ENCODE measurements around the gene PDE4A.

DNA sequence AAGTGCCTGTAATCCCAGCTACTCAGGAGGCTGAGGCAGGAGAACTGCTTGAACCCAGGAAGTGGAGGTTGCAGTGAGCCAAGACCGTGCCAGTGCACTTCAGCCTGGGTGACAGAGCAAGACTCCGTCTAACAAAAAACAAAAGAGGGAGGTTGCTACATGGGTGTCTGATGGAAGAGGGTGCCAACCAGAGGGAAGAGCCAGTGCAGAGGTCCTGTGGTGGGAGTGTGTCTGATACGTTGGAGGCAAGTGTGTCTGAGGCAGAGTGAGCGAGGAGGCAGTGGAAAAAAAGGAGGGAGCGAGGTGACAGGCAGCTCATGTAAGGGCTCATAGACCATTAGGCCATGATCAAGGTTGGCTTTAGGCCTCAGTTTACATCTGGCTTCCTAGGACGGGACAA, 6.8 kb downstream of the PDE4A start:
- TF ChIP-seq, protein P1, sequence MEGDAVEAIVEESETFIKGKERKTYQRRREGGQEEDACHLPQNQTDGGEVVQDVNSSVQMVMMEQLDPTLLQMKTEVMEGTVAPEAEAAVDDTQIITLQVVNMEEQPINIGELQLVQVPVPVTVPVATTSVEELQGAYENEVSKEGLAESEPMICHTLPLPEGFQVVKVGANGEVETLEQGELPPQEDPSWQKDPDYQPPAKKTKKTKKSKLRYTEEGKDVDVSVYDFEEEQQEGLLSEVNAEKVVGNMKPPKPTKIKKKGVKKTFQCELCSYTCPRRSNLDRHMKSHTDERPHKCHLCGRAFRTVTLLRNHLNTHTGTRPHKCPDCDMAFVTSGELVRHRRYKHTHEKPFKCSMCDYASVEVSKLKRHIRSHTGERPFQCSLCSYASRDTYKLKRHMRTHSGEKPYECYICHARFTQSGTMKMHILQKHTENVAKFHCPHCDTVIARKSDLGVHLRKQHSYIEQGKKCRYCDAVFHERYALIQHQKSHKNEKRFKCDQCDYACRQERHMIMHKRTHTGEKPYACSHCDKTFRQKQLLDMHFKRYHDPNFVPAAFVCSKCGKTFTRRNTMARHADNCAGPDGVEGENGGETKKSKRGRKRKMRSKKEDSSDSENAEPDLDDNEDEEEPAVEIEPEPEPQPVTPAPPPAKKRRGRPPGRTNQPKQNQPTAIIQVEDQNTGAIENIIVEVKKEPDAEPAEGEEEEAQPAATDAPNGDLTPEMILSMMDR (IDR thresholded peaks at IDR 0.05) = no peak
- no peak for TF ChIP-seq ZFX (IDR thresholded peaks at IDR 0.05; ENCODE audit: borderline replicate concordance)
